Gastroesophageal sphincter (tissue), 3 donors: Measurements from ENCODE around the gene CBLB.

Experiments
- CTCF ChIP-seq, 4 experiments: fragments of 200-600 bp in 2 of 4; fragments of 450-650 bp in 2 of 4; sonication (generic) in 1 of 4; IDR thresholded peaks; one replicate each; pipeline ENCODE4 v1.5.1; 2017 to 2019; ENCODE audit warnings: antibody characterized with exemption in 4 of 4, mild to moderate bottlenecking in 2 of 4, moderate library complexity in 2 of 4
- POLR2AphosphoS5 ChIP-seq: sonication (generic); formaldehyde crosslinking; IDR thresholded peaks from one replicate; pipeline ENCODE4 v1.6.1; 2017; ENCODE audit warnings: antibody characterized with exemption

DNA sequence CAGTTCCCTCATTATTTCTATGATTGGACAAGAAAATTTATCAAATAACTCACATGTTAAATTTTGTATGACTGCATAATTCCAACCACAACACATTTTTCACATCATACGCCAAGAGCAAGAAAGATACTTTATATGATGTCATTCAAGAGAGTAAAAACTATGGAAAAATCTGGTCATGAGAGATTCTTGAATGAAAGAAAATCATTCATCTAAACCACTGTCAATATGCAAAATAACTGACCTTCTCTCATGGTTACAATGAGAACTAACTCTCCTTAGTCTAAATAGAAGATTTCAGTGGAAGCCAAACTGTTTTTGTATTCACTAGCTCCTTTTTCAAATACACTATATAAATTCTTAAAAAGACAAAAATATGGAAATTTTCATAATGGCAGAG, 124.6 kb downstream of the CBLB start:
- no peak for TF ChIP-seq CTCF (IDR thresholded peaks at IDR 0.05)
- TF ChIP-seq POLR2AphosphoS5: no peak
